HCT116 (cell line): ENCODE measurements around the gene HBB.

Experiments
- MAX ChIP-seq: IDR thresholded peaks from 2 replicates; pipeline ENCODE4 v1.6.1; 2012
- SP1 ChIP-seq: IDR thresholded peaks from 2 replicates; pipeline ENCODE4 v1.6.1; 2012; ENCODE audit warnings: low read depth
- TF ChIP-seq, protein P1 (sequence below), 3 experiments: fragments of 200-600 bp in 1 of 3; sonication (generic) in 1 of 3; IDR thresholded peaks in 2 of 3; conservative IDR thresholded peaks in 1 of 3; 2 replicates each; pipeline ENCODE4 v1.5.1; 2012 to 2017; ENCODE audit warnings: low read depth in 2 of 3, low read length in 2 of 3, antibody characterized with exemption in 1 of 3, borderline replicate concordance in 1 of 3, control low read depth in 1 of 3, mild to moderate bottlenecking in 1 of 3, mixed read lengths in 1 of 3, mixed run types in 1 of 3, moderate library complexity in 1 of 3; ENCODE audit not compliant: insufficient read depth in 1 of 3
- TF ChIP-seq, protein P2 (sequence below): IDR thresholded peaks from 2 replicates; pipeline ENCODE4 v1.6.1; 2012; ENCODE audit warnings: low read depth

- TF ChIP-seq, protein P1, sequence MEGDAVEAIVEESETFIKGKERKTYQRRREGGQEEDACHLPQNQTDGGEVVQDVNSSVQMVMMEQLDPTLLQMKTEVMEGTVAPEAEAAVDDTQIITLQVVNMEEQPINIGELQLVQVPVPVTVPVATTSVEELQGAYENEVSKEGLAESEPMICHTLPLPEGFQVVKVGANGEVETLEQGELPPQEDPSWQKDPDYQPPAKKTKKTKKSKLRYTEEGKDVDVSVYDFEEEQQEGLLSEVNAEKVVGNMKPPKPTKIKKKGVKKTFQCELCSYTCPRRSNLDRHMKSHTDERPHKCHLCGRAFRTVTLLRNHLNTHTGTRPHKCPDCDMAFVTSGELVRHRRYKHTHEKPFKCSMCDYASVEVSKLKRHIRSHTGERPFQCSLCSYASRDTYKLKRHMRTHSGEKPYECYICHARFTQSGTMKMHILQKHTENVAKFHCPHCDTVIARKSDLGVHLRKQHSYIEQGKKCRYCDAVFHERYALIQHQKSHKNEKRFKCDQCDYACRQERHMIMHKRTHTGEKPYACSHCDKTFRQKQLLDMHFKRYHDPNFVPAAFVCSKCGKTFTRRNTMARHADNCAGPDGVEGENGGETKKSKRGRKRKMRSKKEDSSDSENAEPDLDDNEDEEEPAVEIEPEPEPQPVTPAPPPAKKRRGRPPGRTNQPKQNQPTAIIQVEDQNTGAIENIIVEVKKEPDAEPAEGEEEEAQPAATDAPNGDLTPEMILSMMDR (IDR thresholded peaks at IDR 0.05 in 2 of 3, conservative IDR thresholded peaks at IDR 0.05 in 1 of 3; ENCODE audit: borderline replicate concordance in 1 of 3, insufficient read depth in 1 of 3, low read depth in 2 of 3, low read length in 2 of 3) = no peak
- TF ChIP-seq MAX (no peak), SP1 (no peak)
- TF ChIP-seq, protein P2, sequence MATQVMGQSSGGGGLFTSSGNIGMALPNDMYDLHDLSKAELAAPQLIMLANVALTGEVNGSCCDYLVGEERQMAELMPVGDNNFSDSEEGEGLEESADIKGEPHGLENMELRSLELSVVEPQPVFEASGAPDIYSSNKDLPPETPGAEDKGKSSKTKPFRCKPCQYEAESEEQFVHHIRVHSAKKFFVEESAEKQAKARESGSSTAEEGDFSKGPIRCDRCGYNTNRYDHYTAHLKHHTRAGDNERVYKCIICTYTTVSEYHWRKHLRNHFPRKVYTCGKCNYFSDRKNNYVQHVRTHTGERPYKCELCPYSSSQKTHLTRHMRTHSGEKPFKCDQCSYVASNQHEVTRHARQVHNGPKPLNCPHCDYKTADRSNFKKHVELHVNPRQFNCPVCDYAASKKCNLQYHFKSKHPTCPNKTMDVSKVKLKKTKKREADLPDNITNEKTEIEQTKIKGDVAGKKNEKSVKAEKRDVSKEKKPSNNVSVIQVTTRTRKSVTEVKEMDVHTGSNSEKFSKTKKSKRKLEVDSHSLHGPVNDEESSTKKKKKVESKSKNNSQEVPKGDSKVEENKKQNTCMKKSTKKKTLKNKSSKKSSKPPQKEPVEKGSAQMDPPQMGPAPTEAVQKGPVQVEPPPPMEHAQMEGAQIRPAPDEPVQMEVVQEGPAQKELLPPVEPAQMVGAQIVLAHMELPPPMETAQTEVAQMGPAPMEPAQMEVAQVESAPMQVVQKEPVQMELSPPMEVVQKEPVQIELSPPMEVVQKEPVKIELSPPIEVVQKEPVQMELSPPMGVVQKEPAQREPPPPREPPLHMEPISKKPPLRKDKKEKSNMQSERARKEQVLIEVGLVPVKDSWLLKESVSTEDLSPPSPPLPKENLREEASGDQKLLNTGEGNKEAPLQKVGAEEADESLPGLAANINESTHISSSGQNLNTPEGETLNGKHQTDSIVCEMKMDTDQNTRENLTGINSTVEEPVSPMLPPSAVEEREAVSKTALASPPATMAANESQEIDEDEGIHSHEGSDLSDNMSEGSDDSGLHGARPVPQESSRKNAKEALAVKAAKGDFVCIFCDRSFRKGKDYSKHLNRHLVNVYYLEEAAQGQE = no peak
Measured at GRCh38 chr11:5241458-5241857, 14.6 kb upstream of the HBB start.
